Superior temporal gyrus (tissue), 1 donor: ENCODE measurements around the gene TP63.

Experiments used
- DNase-seq: peaks from one replicate; pipeline ENCODE4 v3.0.0-alpha.2; 2016; ENCODE audit errors: extremely low spot score

Gene TP63

GRCh38 chr3:189779166-189779565, 148.0 kb downstream of the TP63 start:
- no peak for DNase-seq

- no peak for DNase-seq
Measured at GRCh38 chr3:189780546-189781270, 149.5 kb downstream of the TP63 start.

DNA sequence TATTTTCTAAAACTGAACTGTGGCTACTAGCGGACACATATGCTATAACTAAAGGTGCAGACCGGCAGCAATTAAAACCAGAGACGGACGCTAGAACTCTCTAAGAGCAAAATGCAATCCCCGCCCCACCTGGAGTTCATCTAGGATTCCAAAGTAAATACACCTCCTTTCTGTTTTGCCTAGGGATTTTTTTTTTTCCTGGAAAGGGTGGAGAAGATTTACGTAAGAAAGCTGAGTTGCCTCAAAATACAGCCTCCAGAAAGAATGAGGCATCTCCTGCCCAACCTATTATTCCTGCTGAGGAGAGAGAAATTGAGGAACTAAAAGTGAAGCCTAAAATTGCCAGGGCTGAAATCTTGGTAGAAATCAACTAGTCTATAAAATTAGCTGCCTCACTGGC, 150.2 kb downstream of the TP63 start:
- no peak for DNase-seq

GRCh38 chr3:189786479-189787064, 155.4 kb downstream of the TP63 start:
- DNase-seq = no peak

DNA sequence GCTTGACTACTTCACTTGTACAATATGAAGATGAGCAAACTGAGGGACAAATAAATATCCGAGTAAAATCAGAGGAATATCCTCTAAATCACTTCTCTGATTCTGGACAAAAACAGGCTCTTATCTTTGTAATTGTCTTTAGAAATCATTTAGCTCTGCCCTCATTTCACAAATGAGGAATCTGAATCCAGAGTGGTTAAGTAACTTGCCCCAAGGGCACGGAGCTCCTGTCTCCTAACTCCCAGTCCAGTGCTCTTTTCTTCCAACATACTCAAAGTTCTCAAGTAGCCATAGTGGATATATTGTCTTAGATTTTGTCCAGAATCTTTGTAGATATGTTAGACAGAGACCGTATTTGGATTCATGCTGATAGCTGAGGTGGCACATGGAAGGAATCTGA, 156.0 kb downstream of the TP63 start:
- no peak for DNase-seq

DNA sequence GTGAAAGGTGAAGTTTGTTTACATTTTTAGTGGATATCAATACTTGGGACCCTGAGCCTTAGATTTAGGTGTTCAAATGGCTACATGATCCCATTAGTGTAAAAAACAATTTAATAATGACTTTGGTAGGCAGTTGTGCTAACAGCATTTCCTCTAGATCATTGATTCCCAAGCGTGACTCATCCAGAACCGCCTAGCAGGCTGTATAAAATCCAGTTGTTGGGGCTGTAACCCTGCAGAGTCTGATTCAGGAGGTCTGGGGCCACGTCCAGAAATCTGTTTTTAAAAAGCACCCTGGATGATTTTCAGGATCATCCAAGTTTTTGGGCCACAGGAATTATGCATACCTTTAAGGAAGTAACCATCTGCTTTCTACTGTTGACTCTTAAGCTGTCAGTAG, 156.4 kb downstream of the TP63 start:
- DNase-seq = no peak

- DNase-seq = no peak
Measured at GRCh38 chr3:189789432-189789831, 158.2 kb downstream of the TP63 start.

DNA sequence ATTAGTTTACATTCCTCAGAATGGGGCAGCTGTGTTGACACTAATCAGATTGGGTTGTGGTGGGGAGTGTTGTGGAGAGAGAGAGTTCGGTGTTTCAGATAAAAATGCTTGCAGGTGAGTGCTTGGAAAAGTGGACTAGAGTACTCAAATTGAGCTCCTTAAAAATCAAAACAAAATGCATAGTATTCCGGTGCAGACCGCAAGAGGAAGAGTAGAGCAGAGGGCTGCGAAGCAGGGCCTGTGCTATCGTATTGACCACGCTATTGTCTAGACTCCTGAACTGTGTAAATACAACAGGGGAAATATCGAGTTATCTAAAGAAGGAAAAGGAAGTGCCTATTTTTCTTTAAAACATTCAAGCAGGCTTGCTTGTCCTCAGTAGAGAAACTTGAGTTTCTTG, 159.5 kb downstream of the TP63 start:
- DNase-seq = no peak

GRCh38 chr3:189792046-189792929, 161.1 kb downstream of the TP63 start:
- no peak for DNase-seq

DNA sequence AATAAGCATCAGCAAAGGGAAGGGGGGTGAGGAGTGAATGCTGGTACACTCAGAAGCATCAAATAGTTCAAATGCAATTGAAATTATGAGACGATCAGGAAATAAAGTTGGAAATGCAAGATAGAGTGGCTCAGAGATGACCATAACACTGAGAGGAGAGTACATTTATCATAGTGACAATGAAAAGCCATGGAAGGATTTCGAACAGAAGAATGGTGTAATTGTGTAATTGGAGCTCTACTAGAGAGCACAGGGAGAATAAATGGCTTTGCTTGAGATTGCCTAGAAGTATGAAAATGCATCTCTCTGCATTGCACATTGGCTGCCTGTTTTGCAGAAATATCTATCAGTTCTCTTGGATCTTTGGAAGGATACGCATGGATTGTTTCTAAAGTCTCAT, 163.3 kb downstream of the TP63 start:
- DNase-seq = no peak

GRCh38 chr3:189797103-189797750, 166.0 kb downstream of the TP63 start:
- no peak for DNase-seq

- DNase-seq = no peak
Measured at GRCh38 chr3:189799366-189799765, 168.2 kb downstream of the TP63 start.

GRCh38 chr3:189800436-189800835, 169.2 kb downstream of the TP63 start:
- DNase-seq = no peak

DNA sequence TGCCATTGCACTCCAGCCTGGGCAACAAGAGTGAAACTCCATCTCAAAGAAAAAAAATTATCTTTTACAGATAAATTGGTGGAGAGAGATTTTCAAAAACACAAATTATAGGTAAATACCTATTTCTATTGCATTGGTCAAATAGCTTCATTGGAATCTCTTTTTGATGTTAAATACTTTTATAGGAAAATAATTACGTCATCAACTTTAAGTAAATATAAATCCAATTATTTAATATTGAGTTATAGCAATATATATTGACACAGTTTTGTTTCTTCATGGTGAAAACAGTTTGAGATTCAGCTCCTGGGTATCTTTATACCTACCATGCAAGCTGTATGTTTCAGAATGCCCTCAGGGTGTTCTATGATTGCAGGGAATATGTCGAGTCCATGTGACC, 172.1 kb downstream of the TP63 start:
- no peak for DNase-seq

DNA sequence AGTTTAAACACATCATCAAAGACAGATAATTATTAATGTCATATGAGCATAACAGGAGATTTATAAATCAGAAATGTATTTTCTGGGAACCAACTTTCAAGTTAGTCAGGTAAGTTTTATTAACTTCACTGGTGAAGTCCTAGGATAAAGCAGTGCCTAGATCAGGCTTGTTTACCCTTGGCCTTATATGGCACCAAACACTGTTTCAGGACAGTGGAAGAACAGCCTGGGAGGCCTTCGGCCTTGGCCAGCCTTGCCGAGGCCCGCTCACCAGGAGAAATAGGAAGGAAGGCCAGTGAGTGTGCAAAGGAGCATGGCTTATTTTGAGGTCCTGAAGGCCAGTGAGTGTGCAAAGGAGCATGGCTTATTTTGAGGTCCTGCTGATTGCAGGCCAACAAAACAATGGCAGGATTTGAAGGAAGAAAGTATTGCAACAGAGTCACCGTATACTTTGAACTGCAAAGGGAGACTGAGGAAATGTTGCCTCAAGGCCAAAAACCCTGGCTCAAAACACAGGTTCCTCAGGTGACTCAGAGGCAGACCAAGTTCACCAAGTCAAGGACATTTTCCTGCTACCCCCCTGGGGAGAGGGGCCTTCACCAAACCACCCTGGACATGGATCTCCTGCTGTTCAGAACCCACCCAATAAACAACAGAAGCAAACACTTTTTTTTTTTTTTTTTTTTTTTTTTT, 174.3 kb downstream of the TP63 start:
- DNase-seq = no peak

DNA sequence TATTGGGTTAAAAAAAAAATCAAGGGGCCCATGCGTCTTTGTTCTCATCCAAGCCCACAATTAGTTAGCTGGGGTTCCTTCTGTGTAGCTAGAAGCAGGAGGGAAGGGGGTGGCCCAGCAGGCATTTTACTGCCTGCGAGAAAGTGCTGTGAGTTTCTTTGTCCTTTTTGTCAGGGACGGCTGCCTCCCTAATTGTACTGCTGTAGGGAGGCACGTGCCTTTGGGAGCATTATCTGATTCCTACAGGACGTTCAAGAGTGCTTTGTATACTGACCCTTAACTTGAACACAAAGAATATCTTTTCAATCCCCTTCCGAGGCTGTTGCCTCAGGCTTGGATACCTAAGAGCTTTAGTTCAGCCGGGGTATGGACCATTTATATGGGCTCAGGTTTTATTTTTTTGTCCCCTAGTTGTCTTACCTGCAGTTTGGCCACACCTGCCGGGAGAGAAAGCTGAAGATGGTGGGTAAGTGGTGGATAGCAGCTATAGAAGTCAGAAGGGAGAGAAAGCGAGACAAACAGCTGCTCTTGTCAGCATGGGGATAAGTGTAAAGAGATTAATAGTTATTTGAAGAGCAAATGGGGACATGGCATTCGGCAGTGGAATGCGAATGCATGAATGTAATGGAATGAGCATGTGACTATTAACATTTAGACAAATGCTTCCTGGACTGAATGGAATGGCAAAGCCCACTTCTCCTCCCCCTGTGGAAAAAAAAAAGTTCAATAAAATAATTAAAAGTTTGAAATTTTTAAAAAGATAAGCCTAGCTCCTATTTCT, 175.2 kb downstream of the TP63 start:
- DNase-seq = no peak

DNA sequence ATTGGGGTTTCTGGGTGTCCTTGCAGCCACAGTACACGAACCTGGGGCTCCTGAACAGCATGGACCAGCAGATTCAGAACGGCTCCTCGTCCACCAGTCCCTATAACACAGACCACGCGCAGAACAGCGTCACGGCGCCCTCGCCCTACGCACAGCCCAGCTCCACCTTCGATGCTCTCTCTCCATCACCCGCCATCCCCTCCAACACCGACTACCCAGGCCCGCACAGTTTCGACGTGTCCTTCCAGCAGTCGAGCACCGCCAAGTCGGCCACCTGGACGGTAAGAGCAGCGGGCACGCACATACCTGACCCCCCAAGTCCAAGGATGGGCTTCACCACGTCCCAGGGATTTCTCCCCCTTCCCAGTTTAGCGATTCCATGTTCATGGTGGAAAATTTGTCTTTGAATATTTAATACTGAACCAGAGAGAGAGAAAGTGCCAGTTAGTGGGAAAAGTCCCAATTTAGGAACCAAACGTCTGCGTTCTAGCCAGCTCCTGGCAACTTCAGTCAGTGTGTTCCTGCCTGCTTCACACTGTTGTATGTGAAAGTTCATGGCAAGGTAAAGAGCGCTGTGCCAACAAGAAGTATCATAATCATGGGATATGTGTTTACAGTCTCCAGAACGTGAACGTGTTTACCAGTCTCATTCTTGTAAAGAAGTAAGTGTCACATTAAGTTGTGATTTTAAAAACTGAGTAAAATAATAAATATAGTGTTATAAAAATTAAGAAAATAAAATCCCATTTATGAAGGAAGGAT, 177.2 kb downstream of the TP63 start:
- DNase-seq = no peak

DNA sequence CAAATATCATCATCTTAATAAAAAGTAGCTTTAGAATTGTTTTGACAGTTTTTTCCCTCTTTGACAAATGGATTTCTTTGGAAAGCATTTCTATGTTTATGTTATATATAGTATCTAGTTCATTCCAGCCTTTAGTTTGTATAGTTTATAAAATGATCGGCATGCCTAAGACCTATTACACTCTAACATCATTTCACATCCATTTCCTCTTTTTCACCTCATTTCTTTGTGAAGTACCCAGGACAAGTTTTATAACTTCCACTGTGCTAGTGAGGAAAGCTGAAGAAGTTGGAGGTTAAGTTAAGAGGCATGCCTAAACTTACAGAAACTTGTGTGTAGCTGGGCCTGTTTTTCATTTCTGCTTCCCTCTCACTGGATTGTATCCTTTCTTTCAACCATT, 178.4 kb downstream of the TP63 start:
- DNase-seq = no peak

GRCh38 chr3:189812806-189813465, 181.7 kb downstream of the TP63 start:
- DNase-seq = no peak
